Measurements from ENCODE around the gene C1orf167. TPM values are rescaled to one million over a fixed set of nuclear protein-coding genes. Genes with fewer than 3 reads are reported as not detected.
A peak's percentile ranks its signal among the peaks of the same experiment; 100 is the strongest.

C1orf167 gene
- total RNA-seq, 4 donors from 2014 or later: 1.00 to 1.4 TPM; not detected in 2

DNA sequence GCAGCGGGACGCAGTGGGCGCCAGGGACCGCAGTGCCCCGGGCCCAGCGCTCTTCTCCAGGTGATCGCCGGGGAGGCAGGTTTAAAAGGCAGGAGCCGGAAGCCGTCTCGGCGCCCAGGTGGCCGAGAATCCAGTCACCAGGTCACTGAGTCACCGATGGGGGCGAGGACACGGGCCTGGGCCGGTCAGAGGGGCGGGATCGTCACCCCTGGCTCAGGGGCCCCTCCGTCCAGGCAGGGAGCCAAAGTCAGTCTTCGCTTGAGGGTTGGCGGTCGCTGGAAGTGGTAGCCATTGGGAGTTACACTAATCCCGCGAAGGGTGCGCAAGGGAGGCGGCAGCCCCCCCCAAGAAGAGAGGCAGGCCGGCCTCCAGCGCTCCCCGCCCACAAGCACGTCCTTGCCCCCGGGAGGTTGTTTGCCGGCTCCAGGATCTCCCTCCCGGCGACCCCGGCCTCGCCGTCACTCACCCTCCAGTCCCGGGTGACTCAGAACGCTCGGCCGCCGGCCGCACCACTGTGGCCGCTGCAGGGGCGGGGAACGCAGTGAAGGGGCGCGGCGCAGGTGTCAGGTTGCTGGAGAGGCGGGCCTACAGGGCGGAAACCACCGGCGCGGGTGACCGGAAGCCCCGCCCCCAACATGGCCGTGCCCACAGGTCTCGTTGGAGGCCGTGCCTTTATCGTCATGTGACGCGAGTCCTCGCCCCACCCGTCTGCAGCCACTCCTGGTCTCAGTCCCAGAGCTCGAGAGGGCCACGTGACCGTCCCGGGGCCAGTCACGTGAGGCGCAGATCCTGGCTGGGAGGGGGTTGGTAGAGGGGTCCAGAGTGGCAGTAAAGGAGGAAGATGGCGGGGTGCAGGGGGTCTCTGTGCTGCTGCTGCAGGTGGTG lies 43.7 kb downstream of the C1orf167 start, which contains the start of the genes CLCN6 and MTHFR:
CLCN6 (plus strand) TSS at position 770 of the 885 bp plus-strand sequence; CDS start at position 842, 72 bp downstream.
MTHFR (minus strand) TSS at position 543 of the 885 bp plus-strand sequence. CDS start 2,848 bp downstream, outside the sequence.
- TF ChIP-seq, protein P1, sequence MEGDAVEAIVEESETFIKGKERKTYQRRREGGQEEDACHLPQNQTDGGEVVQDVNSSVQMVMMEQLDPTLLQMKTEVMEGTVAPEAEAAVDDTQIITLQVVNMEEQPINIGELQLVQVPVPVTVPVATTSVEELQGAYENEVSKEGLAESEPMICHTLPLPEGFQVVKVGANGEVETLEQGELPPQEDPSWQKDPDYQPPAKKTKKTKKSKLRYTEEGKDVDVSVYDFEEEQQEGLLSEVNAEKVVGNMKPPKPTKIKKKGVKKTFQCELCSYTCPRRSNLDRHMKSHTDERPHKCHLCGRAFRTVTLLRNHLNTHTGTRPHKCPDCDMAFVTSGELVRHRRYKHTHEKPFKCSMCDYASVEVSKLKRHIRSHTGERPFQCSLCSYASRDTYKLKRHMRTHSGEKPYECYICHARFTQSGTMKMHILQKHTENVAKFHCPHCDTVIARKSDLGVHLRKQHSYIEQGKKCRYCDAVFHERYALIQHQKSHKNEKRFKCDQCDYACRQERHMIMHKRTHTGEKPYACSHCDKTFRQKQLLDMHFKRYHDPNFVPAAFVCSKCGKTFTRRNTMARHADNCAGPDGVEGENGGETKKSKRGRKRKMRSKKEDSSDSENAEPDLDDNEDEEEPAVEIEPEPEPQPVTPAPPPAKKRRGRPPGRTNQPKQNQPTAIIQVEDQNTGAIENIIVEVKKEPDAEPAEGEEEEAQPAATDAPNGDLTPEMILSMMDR (IDR thresholded peaks at IDR 0.05 in 4 of 5, conservative IDR thresholded peaks at IDR 0.05 in 1 of 5): peak in 1 of 5 experiments; percentile 55
- TF ChIP-seq POLR2A (IDR thresholded peaks at IDR 0.05): peak; percentile 96 to 98
- Histone ChIP-seq H3K27ac (peak within 1 kb of the TSS; percentile 92 to 99 (median 96)), H3K9me3 (no peaks in the 10 kb centered on the region), H3K4me3 (peak within 1 kb of the TSS; percentile 82 to 95 (median 86)), H3K4me1 (peaks cover 57 to 63% of the 10 kb centered on the region in 2 donors), H3K27me3 (no peaks in the 10 kb centered on the region), H3K36me3 (peaks cover 0 to 33% of the 10 kb centered on the region in 2 donors)
- intact Hi-C loops (cut with DNase I; ENCODE audit: low total_unique reads): loop anchor here (1.0 to 2.0 kb wide), 2 partner anchors 69 to 103 kb away; partner anchors contain the start of gene AGTRAP
- ATAC-seq (peak; percentile 72 to 73), DNase-seq (peak; percentile 100)
- in situ Hi-C loops (cut with MboI; ENCODE audit: low sequenced_read_pairs in 4 of 4): no loop called here

DNA sequence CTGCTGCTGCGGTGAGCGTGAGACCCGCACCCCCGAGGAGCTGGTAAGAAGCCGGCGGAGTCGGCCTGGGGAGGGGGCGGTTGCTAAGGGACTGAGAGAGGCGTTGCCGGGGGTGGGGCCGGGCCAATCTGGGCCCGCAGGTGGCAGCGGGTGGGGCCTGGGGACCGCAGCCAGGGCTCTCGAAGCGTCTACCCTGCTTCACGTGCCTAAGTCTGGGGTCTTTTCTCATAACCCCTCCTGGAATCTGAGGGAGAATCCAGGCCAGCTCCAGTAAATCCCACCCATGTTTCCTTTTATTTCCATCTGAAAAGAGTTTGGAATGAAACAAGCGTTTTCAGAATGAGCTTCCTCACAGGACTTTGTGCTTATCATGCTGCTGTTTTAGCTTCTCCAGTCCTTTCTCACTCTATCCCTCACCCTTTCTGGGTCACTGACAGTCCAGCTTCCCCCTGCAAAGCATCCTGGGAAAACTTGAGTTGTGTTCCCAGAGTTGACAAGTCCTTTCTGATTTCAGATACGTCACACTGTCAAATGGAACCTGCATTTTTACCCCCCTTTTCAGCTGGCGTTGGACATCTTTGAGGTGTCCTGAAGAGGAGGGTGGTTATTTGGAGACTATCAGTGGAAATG lies 44.4 kb downstream of the C1orf167 start:
- ATAC-seq (peak; percentile 24 to 25), DNase-seq (peak in 1 of 2 donors; percentile 32)
- in situ Hi-C loops (cut with MboI; ENCODE audit: low sequenced_read_pairs in 4 of 4): no loop called here
- TF ChIP-seq POLR2A (IDR thresholded peaks at IDR 0.05): peak in 1 of 2 donors; percentile 6
- TF ChIP-seq, protein P1 (IDR thresholded peaks at IDR 0.05 in 4 of 5, conservative IDR thresholded peaks at IDR 0.05 in 1 of 5): no peak
- Histone ChIP-seq H3K27ac (peak overlapping the region; percentile 92 to 99 (median 96)), H3K4me1 (peaks cover 55 to 56% of the 10 kb centered on the region in 2 donors), H3K36me3 (peaks cover 0 to 29% of the 10 kb centered on the region in 2 donors), H3K27me3 (no peaks in the 10 kb centered on the region), H3K9me3 (no peaks in the 10 kb centered on the region), H3K4me3 (peak overlapping the region; percentile 82 to 95 (median 86))
- intact Hi-C loops (cut with DNase I; ENCODE audit: low total_unique reads): loop anchor here (1.0 to 2.0 kb wide), 2 partner anchors 70 to 102 kb away; partner anchors contain the start of gene AGTRAP

DNA sequence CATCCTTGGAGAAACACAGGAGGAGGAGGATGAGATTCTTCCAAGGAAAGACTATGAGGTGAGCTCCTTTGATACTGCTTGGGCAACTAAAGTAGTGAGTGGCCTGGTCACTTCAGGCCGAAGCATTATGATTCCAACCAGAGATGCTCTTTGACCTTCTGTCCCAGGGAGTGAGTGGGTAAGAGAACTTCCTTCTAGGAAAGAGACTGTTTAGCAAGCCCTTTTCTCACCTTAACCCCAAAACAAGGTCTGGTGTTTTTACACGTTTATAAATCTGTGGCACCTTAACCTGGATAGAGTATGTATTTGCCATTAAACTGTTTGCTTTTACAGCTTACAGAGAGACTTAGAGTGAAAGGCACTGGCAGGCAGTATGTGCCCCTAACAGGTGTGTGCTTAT lies 45.1 kb downstream of the C1orf167 start:
- peak overlapping the region; percentile 92 to 99 (median 96) for H3K27ac ChIP-seq
- ATAC-seq (no peak), DNase-seq (no peak)
- H3K36me3 ChIP-seq: peaks cover 0 to 34% of the 10 kb centered on the region in 2 donors
- H3K27me3 ChIP-seq: no peaks in the 10 kb centered on the region
- in situ Hi-C loops (cut with MboI; ENCODE audit: low sequenced_read_pairs in 4 of 4): no loop called here
- no peaks in the 10 kb centered on the region for H3K9me3 ChIP-seq
- TF ChIP-seq, protein P1 (IDR thresholded peaks at IDR 0.05 in 4 of 5, conservative IDR thresholded peaks at IDR 0.05 in 1 of 5): no peak
- no peak for TF ChIP-seq POLR2A (IDR thresholded peaks at IDR 0.05)
- H3K4me3 ChIP-seq: peak overlapping the region; percentile 82 to 95 (median 86)
- peaks cover 50 to 51% of the 10 kb centered on the region in 2 donors for H3K4me1 ChIP-seq
- intact Hi-C loops (cut with DNase I; ENCODE audit: low total_unique reads): loop anchor here (2.0 kb wide), 1 partner anchor 70 kb away; the partner anchor contains the start of gene AGTRAP

DNA sequence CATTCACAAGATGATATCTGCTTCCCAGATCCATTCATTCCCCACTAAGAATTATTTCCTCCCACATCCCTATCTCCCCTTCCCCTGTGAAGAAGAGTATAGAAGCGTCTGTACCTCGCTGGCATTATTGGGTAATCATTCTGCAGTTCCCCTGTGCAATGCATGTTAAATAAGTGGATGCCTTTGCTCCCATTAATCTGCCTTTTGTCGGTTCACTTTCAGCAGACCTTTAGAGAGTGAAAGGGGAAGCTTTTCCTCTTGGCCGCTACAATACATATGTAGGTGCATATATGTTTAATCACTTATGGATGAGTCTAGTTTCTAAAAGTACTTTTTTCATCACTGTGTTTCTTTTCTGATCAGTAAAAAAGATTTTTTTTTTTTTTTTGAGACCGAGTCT lies 51.0 kb downstream of the C1orf167 start:
- intact Hi-C loops (cut with DNase I; ENCODE audit: low total_unique reads): no loop called here
- in situ Hi-C loops (cut with MboI; ENCODE audit: low sequenced_read_pairs in 4 of 4): no loop called here
- DNase-seq (no peak), ATAC-seq (no peak)
- Histone ChIP-seq H3K27me3 (no peaks in the 10 kb centered on the region), H3K27ac (no peak overlapping the region), H3K36me3 (peaks cover 2 to 63% of the 10 kb centered on the region in 2 donors), H3K4me3 (no peak overlapping the region), H3K9me3 (no peaks in the 10 kb centered on the region), H3K4me1 (peaks cover 7 to 12% of the 10 kb centered on the region in 2 donors)
- no peak for TF ChIP-seq POLR2A (IDR thresholded peaks at IDR 0.05)
- TF ChIP-seq, protein P1 (IDR thresholded peaks at IDR 0.05 in 4 of 5, conservative IDR thresholded peaks at IDR 0.05 in 1 of 5): no peak

Measured in gastrocnemius medialis (tissue), 4 donors.